Cardiac muscle cell (in vitro differentiated cells and primary cell): ENCODE measurements around the gene RRP1. TPM values are rescaled to one million over a fixed set of nuclear protein-coding genes. Genes with fewer than 3 reads are reported as not detected.
"Not testable (repeated sequence)": the region's sequence is repeated elsewhere in the genome, so short reads cannot be mapped to it uniquely, and the experiment has no call there.

ENCODE experiments used
- DNase-seq, 2 donors: peaks; one replicate each; pipeline versions ENCODE4 v3.0.0 to v3.0.0-alpha.2; 2010 to 2017; ENCODE audit warnings: low read depth in 1 of 2, low spot score in 1 of 2
- H3K27ac ChIP-seq: fragments of 200-600 bp; sonication (generic); 2 replicates; pipeline ENCODE4 v1.5.1; 2016
- H3K27me3 ChIP-seq: fragments of 200-600 bp; sonication (generic); 2 replicates; pipeline ENCODE4 v1.6.0; 2016; ENCODE audit warnings: control low read depth
- H3K36me3 ChIP-seq: fragments of 200-600 bp; sonication (generic); 2 replicates; pipeline ENCODE4 v1.5.1; 2016; ENCODE audit warnings: control low read depth
- H3K4me1 ChIP-seq: fragments of 200-600 bp; sonication (generic); 2 replicates; pipeline ENCODE4 v1.8.1; 2017; ENCODE audit warnings: low read depth, mild to moderate bottlenecking, mixed run types
- H3K4me3 ChIP-seq: fragments of 200-600 bp; sonication (generic); 2 replicates; pipeline ENCODE4 v1.5.1; 2016; ENCODE audit warnings: mild to moderate bottlenecking
- H3K9me3 ChIP-seq: fragments of 200-600 bp; sonication (generic); 2 replicates; pipeline ENCODE4 v1.5.1; 2017; ENCODE audit warnings: low read depth, mild to moderate bottlenecking, control low read depth
- CTCF ChIP-seq: IDR thresholded peaks from 2 replicates; pipeline ENCODE4 v1.5.1; 2012; ENCODE audit warnings: low read depth, mild to moderate bottlenecking, low read length
- polyA plus RNA-seq: library from polyadenylated mRNA; unstranded; fragments of >200 nt; fragmentation: Nextera tagmentation; extraction: Ambion mirVana; gene quantifications from 2 replicates; pipeline ENCODE4 v1.2.1, GENCODE V29; 2016
- total RNA-seq: library from RNA; depleted of rRNA; stranded (reverse); fragments of >200 nt; gene quantifications from 2 replicates; pipeline ENCODE4 v1.2.3, GENCODE V29; 2016

The RRP1 gene
- total and polyA plus RNA-seq, 2 experiments from 2014 or later, result 20.1 to 27.8 TPM

- no peak for TF ChIP-seq CTCF
- no peak for DNase-seq
- Histone ChIP-seq H3K27ac (no peak overlapping the region), H3K4me3 (no peak overlapping the region), H3K4me1 (no peaks in the 10 kb centered on the region), H3K36me3 (no peaks in the 10 kb centered on the region), H3K9me3 (no peaks in the 10 kb centered on the region), H3K27me3 (no peaks in the 10 kb centered on the region)
Measured at GRCh38 chr21:43818685-43819084, 29.3 kb downstream of the RRP1 start.

GRCh38 chr21:43819511-43820405 is 30.4 kb downstream of the RRP1 start:
- TF ChIP-seq CTCF, result no peak
- no peak for DNase-seq
- Histone ChIP-seq H3K36me3 (no peaks in the 10 kb centered on the region), H3K4me1 (no peaks in the 10 kb centered on the region), H3K9me3 (no peaks in the 10 kb centered on the region), H3K4me3 (no peak overlapping the region), H3K27ac (no peak overlapping the region), H3K27me3 (no peaks in the 10 kb centered on the region)

GRCh38 chr21:43820466-43820865 is 31.1 kb downstream of the RRP1 start:
- Histone ChIP-seq H3K27me3 (no peaks in the 10 kb centered on the region), H3K4me1 (no peaks in the 10 kb centered on the region), H3K36me3 (no peaks in the 10 kb centered on the region), H3K4me3 (no peak overlapping the region), H3K9me3 (no peaks in the 10 kb centered on the region), H3K27ac (no peak overlapping the region)
- TF ChIP-seq CTCF, result no peak
- DNase-seq, result no peak

GRCh38 chr21:43822166-43822565 is 32.8 kb downstream of the RRP1 start:
- H3K9me3 ChIP-seq, H3K27ac ChIP-seq, H3K36me3 ChIP-seq, DNase-seq, H3K27me3 ChIP-seq, H3K4me3 ChIP-seq, H3K4me1 ChIP-seq: not testable (repeated sequence)

- not testable (repeated sequence) for H3K4me1 ChIP-seq, H3K9me3 ChIP-seq, H3K27ac ChIP-seq, H3K36me3 ChIP-seq, DNase-seq, H3K27me3 ChIP-seq, H3K4me3 ChIP-seq
Measured at GRCh38 chr21:43822741-43823140, 33.4 kb downstream of the RRP1 start.

- H3K36me3 ChIP-seq, result no peaks in the 10 kb centered on the region
- no peak for TF ChIP-seq CTCF
- DNase-seq, result peak in 1 of 2 donors; percentile 44
- no peaks in the 10 kb centered on the region for H3K4me1 ChIP-seq
- no peak overlapping the region for H3K27ac ChIP-seq
- no peak overlapping the region for H3K4me3 ChIP-seq
- no peaks in the 10 kb centered on the region for H3K9me3 ChIP-seq
- no peaks in the 10 kb centered on the region for H3K27me3 ChIP-seq
Measured at GRCh38 chr21:43824333-43825241, 35.2 kb downstream of the RRP1 start.
